HG02571 (cell line): ENCODE results near the gene SHC3.

ENCODE experiments used
- ATAC-seq: cut with Tn5 transposase; IDR thresholded peaks from one replicate; pipeline ENCODE4 v1.9.1; 2021; ENCODE audit warnings: mild to moderate bottlenecking, moderate library complexity; ENCODE audit not compliant: unreplicated experiment

The SHC3 gene

GRCh38 chr9:89026876-89027275, 151.7 kb downstream of the SHC3 start:
- no peak for ATAC-seq

DNA sequence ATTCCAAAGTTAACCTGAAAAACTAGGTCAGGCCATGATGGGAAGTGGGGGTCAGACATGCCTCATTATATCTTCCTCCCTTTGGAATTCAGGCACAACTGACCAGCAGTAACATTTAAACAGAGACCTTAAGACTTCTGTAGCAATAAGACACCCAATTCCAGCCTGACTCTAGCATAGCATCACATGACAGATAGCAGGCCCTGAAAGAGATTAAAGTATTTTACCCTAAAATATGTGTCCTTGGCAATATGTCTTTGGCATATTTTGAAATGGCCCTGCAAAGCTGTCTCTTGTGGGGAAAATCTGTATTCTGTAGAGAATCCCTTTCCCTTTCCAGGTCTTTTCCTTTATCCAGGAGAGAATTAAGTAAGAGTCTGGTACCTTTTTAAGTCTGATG, 153.1 kb downstream of the SHC3 start:
- no peak for ATAC-seq

DNA sequence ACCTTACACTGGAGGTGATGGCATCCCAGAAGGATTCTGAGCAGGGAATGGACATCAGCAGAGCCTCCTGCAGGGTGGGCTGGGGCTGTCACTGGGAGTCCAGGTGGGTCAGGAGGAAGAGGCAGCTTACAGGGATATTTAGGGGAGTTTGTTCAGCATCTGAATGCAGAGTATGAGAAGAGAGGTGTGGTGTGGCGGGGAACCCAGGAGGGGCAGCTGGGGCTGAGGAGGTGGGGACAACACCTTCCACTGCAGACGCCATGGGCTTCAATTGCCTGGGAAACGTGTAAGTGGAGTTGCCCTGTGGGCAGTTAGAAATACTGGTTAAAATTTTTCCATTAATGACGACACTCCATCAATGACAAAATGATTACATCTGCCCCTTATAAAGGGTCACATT, 153.9 kb downstream of the SHC3 start:
- no peak for ATAC-seq

DNA sequence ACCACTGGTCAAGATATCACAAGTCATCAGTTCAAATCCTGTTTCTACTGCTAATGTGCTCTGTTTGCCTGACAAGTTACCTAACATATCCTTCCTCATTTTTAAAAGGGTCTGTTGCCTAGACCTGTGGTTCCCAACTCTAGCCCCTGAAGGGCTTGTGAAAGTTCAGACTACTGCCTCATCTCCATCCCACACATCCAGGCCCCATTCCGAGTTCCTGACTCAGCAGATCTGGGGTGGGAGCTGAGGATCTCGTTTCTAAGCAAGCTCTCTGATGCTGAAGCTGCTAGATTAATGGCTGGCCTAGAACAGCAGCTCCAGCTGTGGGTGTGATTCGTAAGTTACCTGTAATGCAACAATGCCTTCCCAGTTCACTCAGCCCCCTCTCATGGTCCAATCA, 154.9 kb downstream of the SHC3 start:
- no peak for ATAC-seq

GRCh38 chr9:89022902-89023301, 155.7 kb downstream of the SHC3 start:
- ATAC-seq, result no peak

- no peak for ATAC-seq
Measured at GRCh38 chr9:89022001-89022759, 156.4 kb downstream of the SHC3 start.

DNA sequence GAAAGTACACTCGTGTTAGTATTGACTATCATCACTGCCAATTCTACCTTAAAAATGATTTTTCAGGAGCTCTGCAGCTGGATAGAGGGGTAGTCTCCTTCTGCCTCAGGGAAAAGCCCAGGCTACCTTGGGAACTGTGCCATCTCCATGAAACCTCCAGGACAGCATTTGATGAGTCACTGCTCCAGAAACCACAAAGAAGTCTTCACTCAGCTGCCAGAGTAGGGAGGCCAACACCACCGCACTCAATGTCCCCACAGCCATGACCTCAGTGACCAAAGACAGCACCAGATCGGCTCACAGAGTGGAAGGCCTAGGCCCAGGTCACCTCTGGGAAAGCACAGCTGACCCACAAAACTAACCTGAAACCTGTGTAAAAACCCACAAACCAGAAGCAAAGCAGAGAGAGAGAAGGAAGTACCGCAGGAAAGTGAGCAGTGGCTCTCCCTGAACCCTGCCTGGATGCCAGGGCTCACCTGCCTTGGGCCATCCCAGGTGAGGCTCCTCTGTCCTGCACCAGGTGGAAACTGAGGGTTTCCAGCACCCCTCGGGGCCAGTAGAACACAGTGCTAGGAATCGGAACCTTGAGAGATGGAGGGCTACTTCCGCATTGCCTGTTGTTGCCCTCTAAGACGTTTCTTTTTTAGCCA, 157.3 kb downstream of the SHC3 start:
- no peak for ATAC-seq

DNA sequence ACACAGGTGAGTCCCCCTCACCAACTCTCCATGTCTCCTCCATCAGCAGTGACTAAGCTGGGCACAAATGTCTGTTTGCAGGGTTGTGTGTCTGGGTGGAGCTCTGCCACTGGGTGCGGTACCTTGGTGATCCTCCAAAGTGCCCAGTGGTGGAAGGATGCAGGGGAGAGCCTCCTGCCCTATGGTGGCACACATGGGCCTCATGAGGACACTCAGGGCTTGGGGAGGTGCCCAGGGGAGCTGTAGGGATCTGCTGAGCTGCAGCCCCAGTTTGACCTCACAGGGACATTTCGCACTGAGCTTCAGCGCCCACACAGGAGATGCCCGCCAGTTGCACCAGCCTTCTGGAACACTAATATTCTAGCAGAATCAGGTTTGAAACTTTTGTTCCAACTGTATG, 157.9 kb downstream of the SHC3 start:
- ATAC-seq, result no peak

DNA sequence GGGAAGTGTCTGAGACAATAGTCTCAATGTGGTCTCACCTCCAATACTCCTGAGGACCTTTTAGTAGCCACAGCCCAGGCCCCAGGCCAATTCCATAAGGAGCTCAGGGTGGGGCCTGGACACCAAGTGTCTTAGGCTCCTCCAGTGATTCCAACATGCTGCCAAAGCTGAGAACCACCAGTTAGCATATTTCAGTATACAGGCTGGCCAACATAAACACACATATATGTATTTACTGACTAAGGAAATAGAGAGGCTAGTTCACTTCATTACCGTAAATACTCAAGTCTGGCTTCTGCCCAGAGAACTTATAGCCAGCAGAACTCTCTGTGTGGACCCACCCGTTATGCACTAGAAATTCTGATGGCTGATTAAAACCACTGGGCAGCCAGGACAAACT, 163.3 kb downstream of the SHC3 start:
- no peak for ATAC-seq

DNA sequence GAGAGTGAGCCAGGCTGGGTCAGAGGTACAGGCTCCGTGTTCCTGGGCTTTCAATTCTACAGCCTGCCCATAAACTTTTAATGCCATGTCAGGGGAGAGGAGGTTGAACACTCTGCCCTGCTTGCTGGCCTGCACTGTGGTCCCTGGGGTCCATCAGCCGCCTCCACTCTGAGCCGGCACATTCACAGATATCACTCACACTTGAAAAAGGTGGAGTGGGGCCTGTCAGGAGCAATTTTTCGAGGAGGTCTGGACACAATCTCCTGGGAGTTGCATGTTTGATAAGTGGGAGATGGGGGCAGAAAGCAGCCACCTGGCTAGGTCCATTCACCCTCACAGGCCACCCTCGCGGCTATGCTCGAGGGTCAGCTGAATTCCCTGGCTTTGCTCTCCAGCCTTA, 164.5 kb downstream of the SHC3 start:
- no peak for ATAC-seq

DNA sequence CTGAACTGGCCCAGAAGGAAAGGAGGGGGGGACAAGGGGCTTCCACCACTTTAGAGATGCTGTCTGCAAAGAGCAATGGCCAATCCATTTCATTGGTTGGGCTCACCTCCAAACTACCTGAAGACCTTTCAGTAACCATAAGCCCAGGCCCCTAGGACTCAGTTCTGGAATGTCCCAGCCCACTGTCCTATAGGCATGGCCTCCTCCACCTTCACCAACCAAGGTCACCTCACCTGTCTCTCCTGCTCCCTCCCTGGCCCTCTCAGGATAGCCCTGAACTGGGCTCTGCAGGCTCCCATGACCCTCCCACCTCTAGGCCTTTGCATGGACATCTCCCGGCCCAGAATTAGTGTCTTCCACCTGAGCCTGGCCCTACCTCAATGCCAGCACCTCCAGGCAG, 165.0 kb downstream of the SHC3 start:
- no peak for ATAC-seq

- ATAC-seq, result no peak
Measured at GRCh38 chr9:89012294-89013042, 166.2 kb downstream of the SHC3 start.

- ATAC-seq, result no peak
Measured at GRCh38 chr9:89011683-89012082, 166.9 kb downstream of the SHC3 start.

GRCh38 chr9:89010526-89011111, 168.0 kb downstream of the SHC3 start:
- ATAC-seq, result no peak

DNA sequence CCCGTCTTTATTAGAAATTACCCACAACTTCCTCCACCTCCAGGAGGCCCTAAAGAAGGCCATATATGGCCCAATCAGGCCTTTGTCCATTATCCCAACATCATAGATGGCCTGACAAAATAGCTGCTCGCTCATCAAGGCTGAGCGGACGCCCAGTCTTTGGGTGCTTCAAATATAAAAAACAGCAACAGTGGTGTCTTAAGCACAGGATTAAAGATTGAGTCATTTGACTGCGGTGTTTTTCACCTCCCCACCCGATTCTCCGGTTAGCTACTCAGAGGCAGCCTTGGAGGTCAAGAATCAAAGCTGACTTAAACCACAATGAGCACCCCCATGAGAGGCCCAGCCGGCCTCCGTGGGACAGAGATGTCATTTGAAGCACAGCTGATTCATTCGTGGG, 168.6 kb downstream of the SHC3 start:
- no peak for ATAC-seq

- no peak for ATAC-seq
Measured at GRCh38 chr9:89009546-89009840, 169.1 kb downstream of the SHC3 start.

- ATAC-seq, result no peak
Measured at GRCh38 chr9:89008744-89009545, 169.7 kb downstream of the SHC3 start.

- no peak for ATAC-seq
Measured at GRCh38 chr9:89008055-89008743, 170.4 kb downstream of the SHC3 start.

- ATAC-seq, result no peak
Measured at GRCh38 chr9:89006996-89007967, 171.3 kb downstream of the SHC3 start.
